Left hindlimb (tissue), 1 donor: Measurements from ENCODE around the gene MRO.

ENCODE experiments used
- DNase-seq: peaks from one replicate; pipeline ENCODE4 v3.0.0-alpha.2; 2018

The MRO gene

GRCh38 chr18:50832754-50833153 lies 12.9 kb upstream of the MRO start:
- no peak for DNase-seq

- no peak for DNase-seq
These were observed 10.7 kb upstream of the MRO start for GRCh38 chr18:50830544-50830943.

- no peak for DNase-seq
These were observed 9.8 kb upstream of the MRO start for GRCh38 chr18:50829644-50830043.

GRCh38 chr18:50826027-50826426 lies 6.2 kb upstream of the MRO start:
- no peak for DNase-seq

GRCh38 chr18:50825621-50826020 lies 5.8 kb upstream of the MRO start:
- DNase-seq = no peak

GRCh38 chr18:50822756-50823155 lies 2.9 kb upstream of the MRO start:
- DNase-seq = no peak

- DNase-seq = no peak
These were observed 1.2 kb upstream of the MRO start for GRCh38 chr18:50820901-50821520.

GRCh38 chr18:50819027-50819727 lies 639 bp downstream of the MRO start:
- peak; percentile 36 for DNase-seq

GRCh38 chr18:50816419-50817166 lies 3.2 kb downstream of the MRO start:
- DNase-seq = no peak

- no peak for DNase-seq
These were observed 5.4 kb downstream of the MRO start for GRCh38 chr18:50814395-50814794.

GRCh38 chr18:50813353-50813752 lies 6.5 kb downstream of the MRO start:
- no peak for DNase-seq

- DNase-seq = no peak
These were observed 7.0 kb downstream of the MRO start for GRCh38 chr18:50812834-50813233.

- DNase-seq = no peak
These were observed 12.6 kb downstream of the MRO start for GRCh38 chr18:50807176-50807575.

GRCh38 chr18:50806208-50806616 lies 13.6 kb downstream of the MRO start:
- DNase-seq = no peak

GRCh38 chr18:50805732-50806131 lies 14.1 kb downstream of the MRO start:
- no peak for DNase-seq

GRCh38 chr18:50803592-50803991 lies 16.2 kb downstream of the MRO start:
- no peak for DNase-seq

- DNase-seq = no peak
These were observed 17.7 kb downstream of the MRO start for GRCh38 chr18:50802141-50802540.

GRCh38 chr18:50797142-50797541 lies 22.7 kb downstream of the MRO start:
- no peak for DNase-seq

- no peak for DNase-seq
These were observed 23.3 kb downstream of the MRO start for GRCh38 chr18:50796495-50796894.

GRCh38 chr18:50793641-50794565 lies 25.9 kb downstream of the MRO start:
- no peak for DNase-seq

GRCh38 chr18:50792885-50793284 lies 26.9 kb downstream of the MRO start:
- no peak for DNase-seq

GRCh38 chr18:50791599-50792438 lies 28.0 kb downstream of the MRO start:
- DNase-seq = no peak
